WTC11 (cell line): ENCODE results near the gene ARID4B. TPM values are rescaled to one million over a fixed set of nuclear protein-coding genes. Genes with fewer than 3 reads are reported as not detected.

ENCODE experiments used
- ATAC-seq: fragments of 200-7000 bp; cut with Tn5 transposase; 2 replicates; pipeline ENCODE4 v1.10.0; 2021; ENCODE audit warnings: mild to moderate bottlenecking, moderate library complexity
- CTCF ChIA-PET: fragments of 300-600 bp; sonication (Branson Sonifier 250); formaldehyde crosslinking; loops from one replicate; lab custom pipeline; 2021; ENCODE audit warnings: antibody characterized with exemption; lab: Charles Lee
- POLR2A ChIA-PET: fragments of 350-600 bp; sonication (Branson Sonifier 250); formaldehyde crosslinking; loops from one replicate; lab custom pipeline; 2021; ENCODE audit warnings: antibody characterized with exemption; lab: Charles Lee
- DNase-seq: peaks from one replicate; pipeline ENCODE4 v3.0.0; 2021; ENCODE audit warnings: low spot score
- H3K27ac Mint-ChIP-seq: 2 replicates; pipeline ENCODE4 v1.8.0; 2021; ENCODE audit warnings: mixed read lengths
- H3K27me3 Mint-ChIP-seq: 2 replicates; pipeline ENCODE4 v1.8.0; 2021; ENCODE audit warnings: low read depth, mild to moderate bottlenecking, moderate library complexity, mixed read lengths
- H3K36me3 Mint-ChIP-seq: 2 replicates; pipeline ENCODE4 v1.8.0; 2021; ENCODE audit warnings: mixed read lengths
- H3K4me1 Mint-ChIP-seq: 2 replicates; pipeline ENCODE4 v1.8.0; 2022; ENCODE audit warnings: mixed read lengths
- H3K4me3 Mint-ChIP-seq: 2 replicates; pipeline ENCODE4 v1.8.0; 2021; ENCODE audit warnings: mild to moderate bottlenecking, moderate library complexity, mixed read lengths
- H3K9me3 Mint-ChIP-seq: 2 replicates; pipeline ENCODE4 v1.8.0; 2021; ENCODE audit warnings: mixed read lengths
- CREB1 ChIP-seq: sonication (generic); formaldehyde crosslinking; IDR thresholded peaks from 2 replicates; pipeline ENCODE4 v1.8.0; 2023; ENCODE audit warnings: mild to moderate bottlenecking, missing genetic modification reagents
- CREM ChIP-seq: sonication (generic); formaldehyde crosslinking; IDR thresholded peaks from 2 replicates; pipeline ENCODE4 v1.8.1; 2022; ENCODE audit warnings: mild to moderate bottlenecking, missing genetic modification reagents, moderate library complexity
- FOXJ3 ChIP-seq: sonication (generic); formaldehyde crosslinking; IDR thresholded peaks from 2 replicates; pipeline ENCODE4 v1.9.0; 2021; ENCODE audit warnings: missing genetic modification reagents, mild to moderate bottlenecking, borderline replicate concordance
- FOXP1 ChIP-seq: sonication (generic); formaldehyde crosslinking; IDR thresholded peaks from 2 replicates; pipeline ENCODE4 v1.8.0; 2022; ENCODE audit warnings: missing genetic modification reagents, mild to moderate bottlenecking, moderate library complexity, borderline replicate concordance
- IRF2 ChIP-seq: sonication (generic); formaldehyde crosslinking; IDR thresholded peaks from 2 replicates; pipeline ENCODE4 v1.8.0; 2022; ENCODE audit warnings: low read depth, missing genetic modification reagents, borderline replicate concordance
- JAZF1 ChIP-seq: fragments of 250-450 bp; sonication (Bioruptor Pico); IDR thresholded peaks from 2 replicates; pipeline ENCODE4 v1.9.0; 2021; ENCODE audit warnings: moderate library complexity, mild to moderate bottlenecking, inconsistent platforms
- KAT7 ChIP-seq: sonication (generic); formaldehyde crosslinking; IDR thresholded peaks from 2 replicates; pipeline ENCODE4 v1.8.1; 2023; ENCODE audit warnings: missing genetic modification reagents, mild to moderate bottlenecking, borderline replicate concordance
- NFYB ChIP-seq: sonication (generic); formaldehyde crosslinking; conservative IDR thresholded peaks from 2 replicates; pipeline ENCODE4 v1.8.0; 2022; ENCODE audit warnings: low read depth, missing genetic modification reagents
- NR3C1 ChIP-seq: sonication (generic); formaldehyde crosslinking; conservative IDR thresholded peaks from 2 replicates; pipeline ENCODE4 v1.8.1; 2023; ENCODE audit warnings: low read depth, mild to moderate bottlenecking, missing genetic modification reagents
- TP53 ChIP-seq: sonication (generic); formaldehyde crosslinking; IDR thresholded peaks from 2 replicates; pipeline ENCODE4 v1.8.1; 2023; ENCODE audit warnings: mild to moderate bottlenecking, missing genetic modification reagents
- ZNF219 ChIP-seq: sonication (generic); formaldehyde crosslinking; IDR thresholded peaks from 2 replicates; pipeline ENCODE4 v1.8.0; 2023; ENCODE audit warnings: missing genetic modification reagents, mild to moderate bottlenecking, borderline replicate concordance
- ZNF263 ChIP-seq: sonication (generic); formaldehyde crosslinking; IDR thresholded peaks from 2 replicates; pipeline ENCODE4 v1.8.1; 2022; ENCODE audit warnings: low read depth, mild to moderate bottlenecking, moderate library complexity, missing genetic modification reagents
- ZNF416 ChIP-seq: fragments of 250-450 bp; sonication (Bioruptor Pico); IDR thresholded peaks from 2 replicates; pipeline ENCODE4 v1.9.0; 2021; ENCODE audit warnings: mild to moderate bottlenecking, inconsistent platforms
- ZNF671 ChIP-seq: fragments of 250-450 bp; sonication (Bioruptor Pico); IDR thresholded peaks from 2 replicates; pipeline ENCODE4 v1.8.0; 2021; ENCODE audit warnings: mild to moderate bottlenecking
- total RNA-seq: library from RNA; stranded (reverse); gene quantifications from 3 replicates; pipeline ENCODE4 v1.2.3, GENCODE V29; 2021
- TF ChIP-seq, protein P1 (sequence below): sonication (generic); formaldehyde crosslinking; conservative IDR thresholded peaks from 2 replicates; pipeline ENCODE4 v1.8.1; 2023; ENCODE audit warnings: mild to moderate bottlenecking, low read depth, missing genetic modification reagents, moderate library complexity
- TF ChIP-seq, protein P2 (sequence below): sonication (generic); formaldehyde crosslinking; IDR thresholded peaks from 2 replicates; pipeline ENCODE4 v1.8.1; 2022; ENCODE audit warnings: mild to moderate bottlenecking, missing genetic modification reagents, moderate library complexity, borderline replicate concordance
- TF ChIP-seq, protein P3 (sequence below): sonication (generic); formaldehyde crosslinking; IDR thresholded peaks from 2 replicates; pipeline ENCODE4 v1.8.1; 2022; ENCODE audit warnings: missing genetic modification reagents, borderline replicate concordance
- TF ChIP-seq, protein P4 (sequence below): fragments of 250-450 bp; sonication (Bioruptor Pico); IDR thresholded peaks from 2 replicates; pipeline ENCODE4 v1.8.0; 2021; ENCODE audit warnings: mild to moderate bottlenecking
- TF ChIP-seq, protein P5 (sequence below): fragments of 200-600 bp; IDR thresholded peaks from 2 replicates; pipeline ENCODE4 v1.8.0; 2022; ENCODE audit warnings: antibody characterized with exemption
- TF ChIP-seq, protein P6 (sequence below): fragments of 250-450 bp; sonication (Bioruptor Pico); IDR thresholded peaks from 2 replicates; pipeline ENCODE4 v1.9.0; 2021; ENCODE audit warnings: moderate library complexity, mild to moderate bottlenecking, inconsistent platforms, borderline replicate concordance

The ARID4B gene
- total RNA-seq, 1 experiment from 2014 or later: 35.7 TPM

DNA sequence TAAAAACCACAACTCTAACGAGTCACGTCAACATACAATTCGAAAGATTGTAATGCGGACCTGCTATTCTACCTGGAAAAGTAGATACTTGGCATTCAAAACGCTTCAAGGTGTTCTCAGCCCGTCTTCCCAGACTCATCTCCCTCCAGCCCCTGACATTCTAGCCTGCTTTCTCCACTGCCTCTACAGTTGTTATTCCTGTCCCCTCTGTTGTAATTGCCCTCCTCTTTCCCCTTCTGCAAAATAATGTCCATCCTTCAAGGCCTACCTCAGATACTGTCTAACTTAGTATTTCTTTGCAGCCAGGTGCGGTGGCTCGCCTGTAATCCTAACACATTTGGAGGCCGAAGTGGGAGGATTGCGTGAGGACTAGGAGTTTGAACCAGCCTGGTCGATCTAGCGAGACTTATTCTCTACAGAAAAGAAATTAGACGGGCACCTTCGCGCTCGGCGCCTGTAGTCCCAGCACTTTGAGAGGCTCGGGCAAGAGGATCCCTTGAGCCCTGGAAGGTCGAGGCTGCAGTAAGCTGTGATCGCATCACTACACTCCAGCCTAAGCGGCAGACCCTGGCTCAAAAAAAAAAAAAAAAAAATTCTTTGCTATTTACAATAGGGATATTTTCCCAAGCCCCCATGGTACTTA, 166.2 kb downstream of the ARID4B start:
- Mint-ChIP-seq H3K4me3 (peak overlapping the region; percentile 94), H3K4me1 (peaks cover 12% of the 10 kb centered on the region), H3K9me3 (no peaks in the 10 kb centered on the region), H3K36me3 (peaks cover 7% of the 10 kb centered on the region), H3K27ac (peak overlapping the region; percentile 97), H3K27me3 (no peaks in the 10 kb centered on the region)
- ATAC-seq (peak; percentile 23), DNase-seq (no peak)
- ChIA-PET POLR2A (interaction anchor here (1.0 to 1.4 kb wide), 3 partner anchors 33 to 262 kb away, joined by 3 to 7 read pairs (median 3); partner anchors contain the start of gene TOMM20), CTCF (interaction anchor here (1.2 to 1.3 kb wide), 2 partner anchors 33 to 254 kb away, joined by 3 to 5 read pairs; partner anchors contain the start of gene TOMM20)
- no peak for TF ChIP-seq JAZF1
- TF ChIP-seq CREB1 (CRISPR knock-in tag): no peak
- TF ChIP-seq, protein P1, sequence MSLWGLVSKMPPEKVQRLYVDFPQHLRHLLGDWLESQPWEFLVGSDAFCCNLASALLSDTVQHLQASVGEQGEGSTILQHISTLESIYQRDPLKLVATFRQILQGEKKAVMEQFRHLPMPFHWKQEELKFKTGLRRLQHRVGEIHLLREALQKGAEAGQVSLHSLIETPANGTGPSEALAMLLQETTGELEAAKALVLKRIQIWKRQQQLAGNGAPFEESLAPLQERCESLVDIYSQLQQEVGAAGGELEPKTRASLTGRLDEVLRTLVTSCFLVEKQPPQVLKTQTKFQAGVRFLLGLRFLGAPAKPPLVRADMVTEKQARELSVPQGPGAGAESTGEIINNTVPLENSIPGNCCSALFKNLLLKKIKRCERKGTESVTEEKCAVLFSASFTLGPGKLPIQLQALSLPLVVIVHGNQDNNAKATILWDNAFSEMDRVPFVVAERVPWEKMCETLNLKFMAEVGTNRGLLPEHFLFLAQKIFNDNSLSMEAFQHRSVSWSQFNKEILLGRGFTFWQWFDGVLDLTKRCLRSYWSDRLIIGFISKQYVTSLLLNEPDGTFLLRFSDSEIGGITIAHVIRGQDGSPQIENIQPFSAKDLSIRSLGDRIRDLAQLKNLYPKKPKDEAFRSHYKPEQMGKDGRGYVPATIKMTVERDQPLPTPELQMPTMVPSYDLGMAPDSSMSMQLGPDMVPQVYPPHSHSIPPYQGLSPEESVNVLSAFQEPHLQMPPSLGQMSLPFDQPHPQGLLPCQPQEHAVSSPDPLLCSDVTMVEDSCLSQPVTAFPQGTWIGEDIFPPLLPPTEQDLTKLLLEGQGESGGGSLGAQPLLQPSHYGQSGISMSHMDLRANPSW (CRISPR knock-in tag): no peak
- TF ChIP-seq ZNF263: no peak
- no peak for TF ChIP-seq IRF2 (CRISPR knock-in tag)
- TF ChIP-seq, protein P2, sequence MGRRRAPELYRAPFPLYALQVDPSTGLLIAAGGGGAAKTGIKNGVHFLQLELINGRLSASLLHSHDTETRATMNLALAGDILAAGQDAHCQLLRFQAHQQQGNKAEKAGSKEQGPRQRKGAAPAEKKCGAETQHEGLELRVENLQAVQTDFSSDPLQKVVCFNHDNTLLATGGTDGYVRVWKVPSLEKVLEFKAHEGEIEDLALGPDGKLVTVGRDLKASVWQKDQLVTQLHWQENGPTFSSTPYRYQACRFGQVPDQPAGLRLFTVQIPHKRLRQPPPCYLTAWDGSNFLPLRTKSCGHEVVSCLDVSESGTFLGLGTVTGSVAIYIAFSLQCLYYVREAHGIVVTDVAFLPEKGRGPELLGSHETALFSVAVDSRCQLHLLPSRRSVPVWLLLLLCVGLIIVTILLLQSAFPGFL (CRISPR knock-in tag): no peak
- no peak for TF ChIP-seq NFYB (CRISPR knock-in tag)
- no peak for TF ChIP-seq FOXJ3
- TF ChIP-seq ZNF416 (CRISPR knock-in tag): no peak
- TF ChIP-seq, all 79 proteins: peak for 0

DNA sequence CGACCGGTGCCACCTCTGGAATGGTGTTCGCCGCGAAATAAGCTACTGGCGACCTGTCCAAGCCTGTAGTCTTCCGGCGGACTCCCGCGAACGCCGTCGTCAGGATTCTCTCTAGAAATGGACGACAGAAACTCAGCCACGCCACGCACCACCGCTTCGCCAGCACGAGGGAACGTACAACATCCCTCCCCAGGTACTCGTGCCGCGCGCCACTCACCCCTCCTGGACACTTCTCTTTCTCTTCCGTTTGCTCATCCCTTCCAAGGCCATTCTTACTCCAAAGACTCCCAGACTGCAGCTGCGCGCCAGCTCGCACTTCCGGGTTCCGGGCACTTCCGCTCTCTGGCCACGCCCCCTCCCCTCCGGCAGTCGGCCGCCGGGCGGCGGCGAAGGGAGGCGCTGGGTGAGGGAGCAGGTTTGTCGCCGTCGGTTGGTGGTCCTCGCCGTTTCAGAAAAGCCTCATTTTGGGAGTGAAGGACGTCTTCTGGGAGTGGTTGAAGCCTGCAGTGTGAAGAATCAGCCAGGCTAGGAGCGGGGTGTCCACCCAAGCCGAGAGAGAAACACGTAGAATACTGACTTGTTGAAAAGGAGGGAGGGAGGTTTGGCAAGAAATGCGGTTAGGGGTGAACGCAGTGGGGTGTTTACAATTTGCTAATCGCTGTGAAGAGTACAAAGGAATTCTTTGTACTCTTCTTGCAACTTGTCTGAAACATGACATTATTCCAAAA, 166.9 kb downstream of the ARID4B start, which contains the start of gene RBM34:
TSS of gene RBM34 (minus strand) at position 294 of the 728 bp plus-strand sequence. CDS start at position 270, 24 bp downstream.
- Mint-ChIP-seq H3K4me3 (peak within 1 kb of the TSS; percentile 94), H3K4me1 (peaks cover 12% of the 10 kb centered on the region)
- CTCF ChIA-PET: interaction anchor here (1.1 to 1.3 kb wide), 2 partner anchors 32 to 256 kb away, joined by 3 to 6 read pairs; partner anchors contain the start of gene TOMM20
- TF ChIP-seq KAT7 (CRISPR knock-in tag) (0 out of 2 replicates have a peak, but pooled peaks have one; percentile 57), ZNF219 (CRISPR knock-in tag) (no peak), TP53 (CRISPR knock-in tag) (no peak), ZNF671 (CRISPR knock-in tag) (no peak), NR3C1 (CRISPR knock-in tag) (no peak), CREM (peak; percentile 43; the same call in 1 of the 2 replicates), FOXP1 (CRISPR knock-in tag) (peak; percentile 55; the same call in 1 of the 2 replicates)
- TF ChIP-seq, protein P3, sequence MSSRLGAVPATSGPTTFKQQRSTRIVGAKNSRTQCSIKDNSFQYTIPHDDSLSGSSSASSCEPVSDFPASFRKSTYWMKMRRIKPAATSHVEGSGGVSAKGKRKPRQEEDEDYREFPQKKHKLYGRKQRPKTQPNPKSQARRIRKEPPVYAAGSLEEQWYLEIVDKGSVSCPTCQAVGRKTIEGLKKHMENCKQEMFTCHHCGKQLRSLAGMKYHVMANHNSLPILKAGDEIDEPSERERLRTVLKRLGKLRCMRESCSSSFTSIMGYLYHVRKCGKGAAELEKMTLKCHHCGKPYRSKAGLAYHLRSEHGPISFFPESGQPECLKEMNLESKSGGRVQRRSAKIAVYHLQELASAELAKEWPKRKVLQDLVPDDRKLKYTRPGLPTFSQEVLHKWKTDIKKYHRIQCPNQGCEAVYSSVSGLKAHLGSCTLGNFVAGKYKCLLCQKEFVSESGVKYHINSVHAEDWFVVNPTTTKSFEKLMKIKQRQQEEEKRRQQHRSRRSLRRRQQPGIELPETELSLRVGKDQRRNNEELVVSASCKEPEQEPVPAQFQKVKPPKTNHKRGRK (CRISPR knock-in tag): no peak
- TF ChIP-seq, protein P4, sequence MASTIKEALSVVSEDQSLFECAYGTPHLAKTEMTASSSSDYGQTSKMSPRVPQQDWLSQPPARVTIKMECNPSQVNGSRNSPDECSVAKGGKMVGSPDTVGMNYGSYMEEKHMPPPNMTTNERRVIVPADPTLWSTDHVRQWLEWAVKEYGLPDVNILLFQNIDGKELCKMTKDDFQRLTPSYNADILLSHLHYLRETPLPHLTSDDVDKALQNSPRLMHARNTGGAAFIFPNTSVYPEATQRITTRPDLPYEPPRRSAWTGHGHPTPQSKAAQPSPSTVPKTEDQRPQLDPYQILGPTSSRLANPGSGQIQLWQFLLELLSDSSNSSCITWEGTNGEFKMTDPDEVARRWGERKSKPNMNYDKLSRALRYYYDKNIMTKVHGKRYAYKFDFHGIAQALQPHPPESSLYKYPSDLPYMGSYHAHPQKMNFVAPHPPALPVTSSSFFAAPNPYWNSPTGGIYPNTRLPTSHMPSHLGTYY (CRISPR knock-in tag): no peak
- TF ChIP-seq, protein P5, sequence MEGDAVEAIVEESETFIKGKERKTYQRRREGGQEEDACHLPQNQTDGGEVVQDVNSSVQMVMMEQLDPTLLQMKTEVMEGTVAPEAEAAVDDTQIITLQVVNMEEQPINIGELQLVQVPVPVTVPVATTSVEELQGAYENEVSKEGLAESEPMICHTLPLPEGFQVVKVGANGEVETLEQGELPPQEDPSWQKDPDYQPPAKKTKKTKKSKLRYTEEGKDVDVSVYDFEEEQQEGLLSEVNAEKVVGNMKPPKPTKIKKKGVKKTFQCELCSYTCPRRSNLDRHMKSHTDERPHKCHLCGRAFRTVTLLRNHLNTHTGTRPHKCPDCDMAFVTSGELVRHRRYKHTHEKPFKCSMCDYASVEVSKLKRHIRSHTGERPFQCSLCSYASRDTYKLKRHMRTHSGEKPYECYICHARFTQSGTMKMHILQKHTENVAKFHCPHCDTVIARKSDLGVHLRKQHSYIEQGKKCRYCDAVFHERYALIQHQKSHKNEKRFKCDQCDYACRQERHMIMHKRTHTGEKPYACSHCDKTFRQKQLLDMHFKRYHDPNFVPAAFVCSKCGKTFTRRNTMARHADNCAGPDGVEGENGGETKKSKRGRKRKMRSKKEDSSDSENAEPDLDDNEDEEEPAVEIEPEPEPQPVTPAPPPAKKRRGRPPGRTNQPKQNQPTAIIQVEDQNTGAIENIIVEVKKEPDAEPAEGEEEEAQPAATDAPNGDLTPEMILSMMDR: no peak
- TF ChIP-seq, protein P6, sequence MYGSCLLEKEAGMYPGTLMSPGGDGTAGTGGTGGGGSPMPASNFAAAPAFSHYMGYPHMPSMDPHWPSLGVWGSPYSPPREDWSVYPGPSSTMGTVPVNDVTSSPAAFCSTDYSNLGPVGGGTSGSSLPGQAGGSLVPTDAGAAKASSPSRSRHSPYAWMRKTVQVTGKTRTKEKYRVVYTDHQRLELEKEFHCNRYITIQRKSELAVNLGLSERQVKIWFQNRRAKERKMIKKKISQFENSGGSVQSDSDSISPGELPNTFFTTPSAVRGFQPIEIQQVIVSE: no peak

More for the DNA sequence above, 166.9 kb downstream of the ARID4B start, which contains the start of gene RBM34:
- peak; percentile 94 for DNase-seq
- Mint-ChIP-seq H3K9me3 (no peaks in the 10 kb centered on the region), H3K36me3 (peaks cover 7% of the 10 kb centered on the region), H3K27ac (peak within 1 kb of the TSS; percentile 97), H3K27me3 (no peaks in the 10 kb centered on the region)
- peak; percentile 95 for ATAC-seq
- POLR2A ChIA-PET: interaction anchor here (0.9 to 1.4 kb wide), 5 partner anchors 32 to 263 kb away, joined by 3 to 7 read pairs (median 4); partner anchors contain the start of genes ARID4B and TOMM20
